Right ventricle myocardium inferior (tissue), 1 donor: Measurements from ENCODE around the gene TMOD1. TPM values are rescaled to one million over a fixed set of nuclear protein-coding genes. Genes with fewer than 3 reads are reported as not detected.

Source experiments
- ATAC-seq: fragments of 200-7000 bp; cut with Tn5 transposase; one replicate; pipeline ENCODE4 v1.9.1; 2020; ENCODE audit warnings: mild to moderate bottlenecking, moderate library complexity
- DNase-seq: peaks from one replicate; pipeline ENCODE4 v3.0.0; 2021; ENCODE audit errors: missing footprints
- intact Hi-C: fragments of 100-400 bp; cut with DNase I; formaldehyde crosslinking; loops from one replicate; pipeline ENCODE4 v1.11.0; 2022
- total RNA-seq: library from RNA; stranded (reverse); fragmentation: NEBNext Ultra II Directional; extraction: Animal tissue kit (Norgen Biotek cat#: 25700); gene quantifications from one replicate; pipeline ENCODE4 v1.2.1, GENCODE V29; 2021
- donor health status: DM: no; HTN: yes; CAD: no; lungs with severe emphysema.

TMOD1 gene
- total RNA-seq, 1 donor from 2014 or later = 192 TPM

DNA sequence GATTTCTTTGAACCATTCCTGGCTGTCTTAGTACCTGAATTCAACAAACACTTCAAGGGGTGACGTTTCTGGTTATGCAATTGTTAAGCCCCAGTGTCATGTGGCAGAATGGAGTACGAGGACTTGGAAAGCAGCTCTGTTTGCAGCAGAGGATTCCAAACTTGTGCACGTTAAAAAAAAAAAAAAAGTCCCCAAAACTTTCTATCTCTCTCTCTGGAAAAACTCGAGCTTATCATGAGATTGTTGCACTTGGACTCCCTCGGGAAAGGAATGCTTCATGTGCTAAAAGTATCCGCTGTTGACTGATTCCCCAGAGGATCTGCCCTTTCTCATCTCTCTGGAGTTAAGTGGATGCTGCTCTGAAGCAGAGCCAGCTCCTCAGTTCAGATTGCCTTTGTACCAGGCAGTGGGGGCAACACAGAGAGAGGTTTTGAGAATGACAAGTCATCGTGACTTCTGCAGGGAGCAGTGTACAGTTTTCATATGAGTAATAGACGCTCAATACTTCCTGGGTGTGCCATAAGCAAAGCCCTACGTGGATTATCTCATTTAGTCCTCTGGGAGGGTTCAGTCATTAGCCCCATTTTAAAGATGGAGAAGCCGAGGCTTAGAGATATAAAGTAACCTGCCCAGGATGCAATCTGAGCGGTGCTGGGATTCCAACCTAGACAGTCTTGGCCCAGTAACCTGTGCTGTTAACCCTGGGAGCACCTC, 28.1 kb downstream of the TMOD1 start:
- intact Hi-C loops = loop anchor here (2.0 to 5.0 kb wide), 3 partner anchors 25 to 68 kb away; no protein-coding TSS in a partner anchor
- peak; percentile 85 for ATAC-seq
- no peak for DNase-seq

DNA sequence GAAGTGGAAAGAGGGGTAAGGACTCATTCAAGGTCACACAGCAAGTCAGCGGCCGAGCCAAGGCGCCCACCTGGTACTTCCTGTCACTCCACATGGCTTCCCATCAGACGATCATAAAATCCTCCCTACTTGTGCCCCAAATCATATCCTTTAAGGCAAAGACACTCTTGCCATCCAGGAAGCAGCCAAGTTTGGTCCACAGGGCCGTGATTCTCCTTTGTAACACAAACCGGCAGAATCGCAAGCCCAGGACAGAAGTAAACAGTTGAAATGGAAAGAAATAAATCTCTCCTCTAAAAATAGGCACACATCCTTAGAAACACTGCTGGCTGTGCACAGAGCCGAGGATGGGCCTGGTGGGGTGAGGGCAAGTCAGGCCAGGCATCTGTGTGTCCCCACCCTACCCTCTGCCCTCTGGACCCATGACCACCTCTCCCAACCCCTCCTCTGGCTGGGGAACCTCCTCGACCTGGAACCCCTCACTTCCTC, 30.5 kb downstream of the TMOD1 start:
- ATAC-seq (no peak), DNase-seq (no peak)
- intact Hi-C loops = no loop called here

DNA sequence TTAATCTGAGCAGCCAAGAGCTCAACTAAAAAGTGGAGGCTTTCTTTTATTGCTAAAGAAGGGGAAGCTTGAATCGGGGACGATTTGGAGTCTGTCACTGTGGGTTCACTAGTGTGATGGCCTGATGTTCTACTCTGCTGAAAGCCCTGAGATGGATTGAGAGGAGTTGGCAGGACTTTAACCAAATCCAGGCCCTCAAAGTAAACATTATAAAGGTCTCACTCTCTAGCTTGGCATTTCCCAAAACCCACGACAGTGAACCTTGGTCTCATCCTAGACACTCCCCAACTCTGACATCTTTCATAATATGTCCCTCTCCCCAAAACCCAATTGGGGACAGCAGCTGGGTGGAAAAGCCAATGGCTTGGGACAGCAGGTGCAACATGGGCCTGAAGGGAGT, 32.7 kb downstream of the TMOD1 start:
- ATAC-seq = no peak
- DNase-seq = no peak
- intact Hi-C loops = no loop called here

DNA sequence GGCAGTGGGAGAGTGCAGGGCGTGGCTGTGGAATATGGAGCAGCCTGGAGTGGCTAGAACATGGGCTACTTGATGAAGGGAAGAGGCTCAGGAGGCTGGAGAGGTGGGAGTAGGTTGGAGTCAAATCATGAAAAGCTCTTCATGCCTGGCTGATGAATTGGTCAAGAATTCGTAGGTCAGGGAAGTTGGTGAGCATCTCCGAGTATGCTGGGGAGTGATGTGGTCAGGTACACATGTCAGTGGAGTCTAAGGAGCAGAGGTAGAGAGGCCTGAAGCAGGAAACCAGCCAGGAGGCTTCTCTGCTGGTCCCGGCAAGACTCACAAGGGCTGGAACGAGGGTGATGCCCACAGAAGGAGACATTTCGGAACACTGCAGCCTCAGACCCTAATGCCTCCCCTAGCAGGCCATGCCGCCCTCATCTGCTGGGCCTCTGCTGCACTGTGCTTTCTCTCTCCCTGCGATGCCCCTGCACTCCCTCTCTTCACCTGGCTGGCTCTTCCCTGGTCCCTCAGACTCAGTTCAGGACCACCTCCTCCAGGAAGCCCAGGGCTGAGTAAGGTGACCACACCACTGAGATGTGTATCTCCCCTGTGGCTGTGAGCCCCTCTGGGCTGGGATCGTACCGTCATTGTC, 33.6 kb downstream of the TMOD1 start:
- intact Hi-C loops = no loop called here
- DNase-seq (no peak), ATAC-seq (no peak)

DNA sequence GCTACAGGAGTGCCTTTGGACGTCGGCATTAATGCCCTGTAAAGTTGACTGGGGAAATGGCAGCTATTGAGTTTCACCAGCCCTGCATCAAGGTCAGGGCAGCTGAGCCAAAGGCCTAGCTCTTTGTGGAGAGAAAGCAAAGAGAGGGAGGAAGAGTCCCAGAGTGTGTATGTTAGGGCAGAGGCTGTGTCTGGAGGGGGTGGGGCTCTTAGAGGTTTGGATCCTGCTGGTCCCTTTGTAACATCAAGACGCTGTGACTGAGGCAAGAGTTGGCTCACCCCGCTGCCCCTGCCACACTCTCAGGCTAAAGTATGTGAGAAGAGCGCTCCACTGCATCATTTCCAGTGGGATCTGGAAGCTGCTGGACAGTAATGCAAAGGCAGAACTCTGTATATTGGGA, 34.3 kb downstream of the TMOD1 start:
- DNase-seq (no peak), ATAC-seq (peak; percentile 7)
- intact Hi-C loops = no loop called here

DNA sequence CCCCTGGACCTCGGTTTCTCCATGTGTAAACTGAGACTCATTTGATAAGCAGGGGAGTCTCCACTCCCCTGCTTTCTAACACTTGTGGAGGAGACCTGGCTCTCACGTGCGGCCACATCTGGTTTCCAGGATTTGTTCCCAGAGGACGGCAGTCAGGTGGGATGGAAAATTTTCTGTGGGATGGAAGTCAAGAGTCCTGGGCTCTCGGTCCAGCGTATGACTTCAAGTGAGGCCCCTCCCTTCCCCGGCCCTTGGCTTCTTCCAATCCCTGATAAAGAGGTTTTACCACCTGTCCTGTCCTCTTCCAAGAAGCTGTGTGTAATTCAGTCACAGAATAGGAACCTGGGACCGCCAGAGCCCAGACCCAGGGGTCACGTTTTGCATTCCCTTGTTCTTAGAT, 35.0 kb downstream of the TMOD1 start:
- intact Hi-C loops = no loop called here
- DNase-seq = no peak
- ATAC-seq = peak; percentile 31

DNA sequence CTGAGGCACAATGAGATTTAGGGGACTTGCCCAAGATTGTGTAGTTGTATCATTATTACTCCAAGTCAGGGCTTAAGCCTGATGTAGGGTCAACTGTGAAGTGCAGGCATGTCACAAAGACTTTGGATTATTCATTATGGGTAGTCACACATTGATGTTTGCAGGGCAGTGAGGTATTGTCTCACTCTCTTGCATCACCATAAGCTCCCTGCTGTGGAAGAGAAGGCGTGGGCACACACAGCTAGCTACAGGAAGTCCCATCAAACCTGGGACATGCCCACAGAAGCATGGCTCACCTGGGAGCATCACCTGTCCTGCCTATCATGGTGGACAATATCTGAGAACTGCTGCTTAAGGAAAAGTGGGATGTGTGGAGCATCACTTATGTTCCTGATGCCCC, 42.1 kb downstream of the TMOD1 start:
- intact Hi-C loops = no loop called here
- DNase-seq = no peak
- no peak for ATAC-seq

DNA sequence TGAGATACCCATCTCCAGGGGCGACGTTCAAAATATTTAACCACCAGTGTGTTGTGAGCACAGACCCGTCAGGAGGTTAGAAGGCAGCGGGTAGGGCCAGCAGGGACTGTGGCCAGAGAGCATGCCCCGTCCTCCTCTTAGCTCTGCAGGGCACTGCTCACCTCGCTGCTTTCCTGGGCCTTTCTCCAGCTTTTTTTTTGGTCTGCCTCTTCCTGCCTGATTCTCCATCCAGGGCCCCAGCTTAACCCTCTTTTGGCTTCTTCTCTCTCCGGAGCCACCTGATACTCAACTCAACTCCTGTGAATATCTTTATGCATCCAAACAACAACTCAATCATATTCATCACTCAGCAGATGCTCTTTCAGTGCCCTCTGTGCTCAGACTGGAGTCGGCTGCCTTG, 44.0 kb downstream of the TMOD1 start:
- ATAC-seq (peak; percentile 69), DNase-seq (no peak)
- intact Hi-C loops = no loop called here

DNA sequence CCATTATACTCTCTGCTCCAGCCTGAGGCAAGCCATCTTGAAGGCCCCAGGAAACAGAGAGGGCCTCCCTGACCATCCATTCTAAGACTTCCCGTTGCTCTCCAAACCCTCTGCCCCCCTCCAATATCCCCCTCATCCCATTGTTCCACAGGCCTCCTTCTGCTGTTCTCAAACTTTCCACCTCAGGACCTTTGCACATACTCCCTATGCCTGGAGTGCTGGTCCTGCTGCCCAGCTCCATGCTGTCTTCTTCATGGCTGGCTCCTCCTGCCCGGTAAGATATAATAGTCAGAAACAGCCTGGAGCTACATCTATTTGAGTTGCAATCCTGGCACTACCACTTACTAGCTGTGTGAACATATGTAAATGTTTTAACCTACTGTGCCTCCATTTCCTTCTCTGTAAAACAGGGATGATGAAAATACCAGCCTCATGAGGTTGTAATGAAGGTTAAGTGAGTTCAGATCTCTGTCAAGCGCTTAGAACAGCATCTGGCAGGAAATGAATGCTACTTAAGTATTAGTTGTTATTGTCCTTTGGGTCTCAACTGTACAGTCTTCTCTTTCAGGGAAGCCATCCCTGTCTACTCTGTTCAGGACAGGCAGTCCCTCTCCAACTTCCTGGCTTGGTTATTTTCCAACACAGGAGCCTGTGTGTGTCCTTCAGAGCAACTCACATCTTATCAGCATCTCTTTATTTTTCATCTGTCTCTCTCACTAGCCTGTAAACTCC, 45.8 kb downstream of the TMOD1 start:
- ATAC-seq (no peak), DNase-seq (no peak)
- intact Hi-C loops = no loop called here

DNA sequence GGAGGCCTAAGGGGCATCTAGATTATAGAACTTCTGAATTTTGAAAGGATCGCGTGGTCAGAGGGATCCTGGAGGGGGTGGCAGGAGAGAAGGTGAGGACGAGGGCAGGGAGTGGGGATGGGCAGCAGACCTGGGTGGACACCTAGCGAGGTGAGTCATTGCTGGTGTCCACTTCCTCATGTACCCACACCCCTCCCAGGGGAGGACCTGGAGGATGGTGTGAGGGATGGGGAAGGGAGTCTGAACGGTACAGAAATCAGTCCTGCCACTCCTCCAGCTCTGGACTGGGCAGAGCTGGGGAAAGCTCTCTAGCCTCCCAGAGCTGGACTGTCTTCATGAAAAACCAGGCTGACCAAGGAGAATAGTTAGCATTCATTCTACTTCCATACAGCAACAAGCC, 46.9 kb downstream of the TMOD1 start:
- DNase-seq = no peak
- intact Hi-C loops = no loop called here
- no peak for ATAC-seq

DNA sequence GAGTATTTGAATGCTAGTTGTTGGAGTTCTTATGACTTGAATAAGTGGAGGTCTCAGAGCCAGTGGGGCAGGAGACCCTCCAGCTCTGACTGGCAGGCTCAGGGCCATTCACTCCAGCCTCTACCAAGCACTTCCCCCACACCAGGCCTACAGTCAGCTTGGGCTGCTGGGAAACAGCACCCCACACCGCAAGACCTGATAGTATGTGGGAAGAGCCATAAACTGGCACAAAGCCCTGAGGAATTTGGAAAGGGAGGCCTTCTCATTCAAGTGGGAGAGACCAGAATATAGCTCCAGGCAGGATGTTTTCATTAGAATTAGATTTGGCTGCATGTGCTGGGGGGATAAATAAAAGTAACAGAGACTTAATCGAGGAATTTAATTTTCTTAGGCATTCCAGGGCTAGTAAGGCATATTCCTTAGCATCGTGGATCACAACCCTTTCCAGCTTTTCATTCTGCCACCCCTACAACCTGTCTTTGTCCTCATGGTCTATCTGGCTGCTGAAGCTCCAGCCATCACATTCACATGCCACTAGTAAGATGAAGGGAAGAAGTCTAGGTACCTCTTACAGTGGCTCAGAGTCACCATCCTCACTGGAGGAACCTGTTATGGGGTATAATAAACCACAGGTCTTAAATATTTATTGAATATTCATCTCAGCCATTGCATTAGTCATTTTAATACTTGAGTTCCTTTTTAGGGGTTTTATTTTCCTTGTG, 47.5 kb downstream of the TMOD1 start:
- DNase-seq (no peak), ATAC-seq (no peak)
- intact Hi-C loops = no loop called here

DNA sequence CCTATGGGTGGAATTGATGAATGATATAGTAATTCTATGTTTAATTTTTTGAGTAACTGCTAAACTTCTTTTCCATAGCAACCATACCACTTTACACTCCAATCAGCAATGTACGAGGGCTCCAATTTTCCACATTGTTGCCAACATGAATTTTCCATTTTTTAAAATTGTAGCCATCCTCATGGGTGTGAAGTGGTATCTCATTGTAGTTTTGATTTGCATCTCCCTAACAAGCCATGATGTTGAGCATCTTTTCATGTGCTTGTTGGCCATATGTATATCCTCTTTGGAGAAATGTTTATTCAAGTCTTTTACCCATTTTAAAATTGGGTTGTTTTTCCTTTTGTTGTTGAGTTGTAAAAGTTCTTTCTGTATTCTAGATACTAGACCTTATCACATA, 48.9 kb downstream of the TMOD1 start:
- intact Hi-C loops = no loop called here
- ATAC-seq (no peak), DNase-seq (no peak)

DNA sequence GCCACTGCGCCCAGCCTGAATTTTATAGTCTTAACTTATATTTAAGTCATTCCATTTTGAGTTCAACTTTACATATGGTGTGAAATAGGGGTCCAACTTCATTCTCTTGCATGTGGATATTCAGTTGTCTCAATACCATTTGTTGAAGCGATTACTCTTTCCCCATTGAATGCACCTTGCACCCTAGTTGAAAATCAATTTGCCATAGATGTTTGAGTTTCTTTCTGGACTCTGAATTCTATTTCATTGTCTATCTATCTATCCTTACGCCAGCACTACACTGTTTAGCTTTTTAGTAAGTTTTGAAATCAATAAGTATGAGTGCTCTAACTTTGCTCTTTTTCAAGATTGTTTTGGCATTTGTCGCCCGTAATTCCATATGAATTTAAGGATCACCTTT, 49.8 kb downstream of the TMOD1 start:
- intact Hi-C loops = no loop called here
- no peak for ATAC-seq

DNA sequence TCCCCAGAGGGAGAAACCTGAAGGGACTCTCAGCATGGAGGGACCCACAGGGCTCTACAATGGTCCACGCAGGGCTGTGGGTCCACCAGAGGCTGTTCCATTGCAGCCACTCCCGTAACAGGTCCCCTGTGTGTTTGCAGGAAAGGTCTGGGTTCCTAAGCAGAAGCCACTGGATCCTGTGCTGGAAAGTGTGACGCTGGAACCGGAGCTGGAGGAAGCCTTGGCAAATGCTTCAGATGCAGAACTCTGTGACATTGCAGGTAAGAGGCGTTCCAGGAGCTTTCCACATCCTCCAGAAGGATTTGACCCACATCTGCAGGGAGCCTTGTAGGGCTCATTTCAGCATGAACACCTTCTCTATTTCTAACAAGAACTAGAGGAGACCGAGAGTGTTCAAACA, 51.7 kb downstream of the TMOD1 start:
- ATAC-seq = no peak
- intact Hi-C loops = no loop called here
- no peak for DNase-seq

More for the DNA sequence above, 49.8 kb downstream of the TMOD1 start:
- no peak for DNase-seq

DNA sequence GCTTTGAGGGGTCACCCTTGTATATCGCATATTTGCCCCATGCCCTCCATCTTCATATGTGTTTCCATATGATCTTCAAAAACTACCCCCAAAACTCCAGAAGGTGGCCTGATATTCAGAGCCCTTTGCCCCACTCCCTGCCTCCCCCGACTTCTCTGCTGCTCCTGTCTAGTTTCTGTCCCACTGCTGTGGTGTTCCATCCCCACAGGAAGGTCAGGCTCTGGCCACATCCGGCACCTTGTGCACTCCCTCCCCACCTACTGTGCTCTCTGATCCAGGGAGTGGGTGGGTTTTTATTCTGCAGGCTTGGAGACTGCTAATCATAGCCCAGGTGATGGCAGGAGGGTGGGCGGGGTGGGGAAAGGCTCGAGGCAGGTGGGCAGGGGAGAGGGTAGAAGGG, 52.4 kb downstream of the TMOD1 start:
- intact Hi-C loops = loop anchor here (2.0 kb wide), 2 partner anchors 25 to 45 kb away; no protein-coding TSS in a partner anchor
- no peak for DNase-seq
- ATAC-seq = no peak

DNA sequence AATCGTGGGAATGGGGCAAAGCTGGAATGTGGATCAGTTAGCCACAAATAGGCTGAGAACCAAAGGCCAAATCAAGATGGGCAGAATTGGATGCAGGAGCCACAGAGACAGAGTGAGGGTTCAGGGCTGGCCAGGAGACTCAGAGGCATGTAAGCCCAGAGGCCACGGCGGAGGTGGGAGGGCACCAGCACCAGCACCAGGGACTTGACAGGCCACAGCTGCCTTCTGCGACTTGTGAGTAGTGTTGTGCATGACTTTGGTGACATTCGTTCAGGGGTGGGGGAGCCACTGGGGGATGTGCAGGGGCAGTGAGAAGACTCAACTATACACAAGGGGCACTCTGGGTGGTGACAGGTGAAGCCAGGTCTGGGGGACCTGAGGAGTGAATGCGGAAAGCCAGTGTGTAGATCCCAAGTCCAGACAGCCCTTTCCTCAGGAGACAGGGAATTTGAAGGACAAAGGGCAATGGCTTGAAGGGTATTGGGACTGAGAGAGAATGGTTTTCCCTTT, 53.2 kb downstream of the TMOD1 start:
- no peak for DNase-seq
- intact Hi-C loops = loop anchor here (2.0 to 5.0 kb wide), 3 partner anchors 26 to 44 kb away; no protein-coding TSS in a partner anchor
- no peak for ATAC-seq

DNA sequence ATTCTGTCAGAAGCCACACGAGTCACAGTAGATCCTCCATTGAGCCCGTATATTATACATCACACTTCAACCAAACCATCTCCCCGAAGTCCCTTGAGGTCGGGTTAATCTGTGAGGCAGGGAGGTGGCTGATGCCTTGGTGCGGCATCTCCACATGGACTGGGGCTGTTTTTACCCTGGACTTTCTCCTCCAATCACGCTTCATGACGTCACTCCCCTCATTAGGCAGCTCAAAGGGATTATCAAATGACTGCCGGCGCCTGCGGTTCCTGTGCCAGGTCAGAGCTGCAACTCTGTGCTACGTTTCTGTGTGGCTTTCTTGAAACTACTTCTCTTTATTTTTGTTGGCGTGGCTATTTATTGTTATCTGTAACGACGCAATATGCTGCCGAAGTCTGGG, 53.7 kb downstream of the TMOD1 start:
- intact Hi-C loops = loop anchor here (2.0 to 5.0 kb wide), 3 partner anchors 26 to 44 kb away; no protein-coding TSS in a partner anchor

DNA sequence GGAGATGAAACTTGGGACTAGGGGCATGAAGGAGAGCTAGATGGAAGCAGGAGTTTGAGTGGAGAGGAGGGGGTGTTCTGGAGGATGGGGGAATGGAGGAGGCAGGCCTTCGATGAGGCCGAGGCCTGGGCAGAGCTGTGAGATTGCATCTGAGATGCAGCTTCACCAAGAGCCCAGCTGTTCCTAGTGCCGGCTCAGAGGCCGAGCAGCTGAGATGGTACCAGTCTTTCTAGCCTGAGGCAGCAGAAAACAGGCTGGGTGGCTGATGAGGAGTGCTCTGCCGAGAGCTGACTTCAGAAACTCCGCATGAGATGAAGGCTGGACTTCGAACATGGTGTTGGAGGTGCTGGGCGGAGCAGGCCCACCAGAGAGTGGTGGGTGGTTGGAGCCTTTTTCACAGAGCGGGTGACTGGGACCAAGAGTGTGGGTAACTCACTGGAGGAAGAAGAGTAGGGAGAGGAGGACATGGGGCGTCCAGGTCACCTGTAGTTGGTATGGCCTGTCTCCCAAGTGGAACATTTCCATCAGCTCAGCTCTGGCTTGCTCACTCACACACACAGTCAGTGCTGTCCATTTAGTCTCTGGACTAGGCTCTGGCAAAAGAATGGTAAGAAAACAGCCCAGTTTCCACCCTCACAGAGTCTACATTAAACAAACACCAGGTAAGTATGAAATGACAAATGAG, 54.7 kb downstream of the TMOD1 start:
- DNase-seq (no peak), ATAC-seq (no peak)
- intact Hi-C loops = loop anchor here (2.0 to 5.0 kb wide), 2 partner anchors 39 to 53 kb away; no protein-coding TSS in a partner anchor

More for the DNA sequence above, 53.7 kb downstream of the TMOD1 start:
- peak; percentile 64 for ATAC-seq
- DNase-seq = peak; percentile 85
